ENCODE measurements around the gene SHISA6. TPM values are rescaled to one million over a fixed set of nuclear protein-coding genes. Genes with fewer than 3 reads are reported as not detected.
"Not testable (repeated sequence)": the region's sequence is repeated elsewhere in the genome, so short reads cannot be mapped to it uniquely, and the experiment has no call there.

SHISA6 gene
- total RNA-seq, 1 donor from 2014 or later: not detected

DNA sequence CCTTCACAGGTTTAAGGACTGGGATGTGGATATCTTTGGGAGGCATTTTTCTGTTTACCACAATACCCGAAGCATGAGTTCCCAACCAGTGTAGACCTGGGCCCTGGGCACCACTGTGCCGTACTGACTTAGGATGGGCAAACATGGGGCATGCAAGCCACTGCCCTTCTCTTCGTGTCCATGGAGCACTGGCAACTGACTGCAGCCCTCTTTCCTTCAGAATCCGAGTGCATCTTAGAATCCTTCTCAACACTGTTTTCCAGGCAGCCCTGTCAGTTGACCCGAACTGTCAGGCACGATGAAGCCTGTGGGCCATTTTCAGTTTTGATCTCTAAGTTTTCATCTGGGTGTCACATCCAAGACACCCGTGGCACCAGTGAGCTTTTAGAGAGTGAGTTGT is 59.2 kb downstream of the SHISA6 start:
- no peak overlapping the region for H3K9ac ChIP-seq (ENCODE audit: low read length)
- H3K4me3 ChIP-seq (ENCODE audit: insufficient read depth, low read depth, low read length): no peak overlapping the region
- H3K27ac Mint-ChIP-seq (ENCODE audit: unreplicated experiment): no peak overlapping the region
- H4K20me1 ChIP-seq (ENCODE audit: insufficient read depth, low read length): no peaks in the 10 kb centered on the region
- H3K4me2 ChIP-seq (ENCODE audit: low read length): no peak overlapping the region
- TF ChIP-seq CTCF (IDR thresholded peaks at IDR 0.05; ENCODE audit: insufficient read depth, low read depth, low read length): no peak
- TF ChIP-seq EZH2 (IDR thresholded peaks at IDR 0.05; ENCODE audit: insufficient read depth, low read length): no peak
- H3K9me3 Mint-ChIP-seq (ENCODE audit: unreplicated experiment): peaks cover 23% of the 10 kb centered on the region
- H3K36me3 ChIP-seq (ENCODE audit: insufficient read depth, low read length): no peaks in the 10 kb centered on the region
- no peak overlapping the region for H3K27ac ChIP-seq (ENCODE audit: low read depth, low read length)
- H3K9me3 ChIP-seq (ENCODE audit: insufficient read depth, low read depth, low read length): peaks cover 9% of the 10 kb centered on the region
- H3K4me1 Mint-ChIP-seq (ENCODE audit: low read depth, unreplicated experiment): no peaks in the 10 kb centered on the region
- H3K27me3 Mint-ChIP-seq (ENCODE audit: low read depth, unreplicated experiment): no peaks in the 10 kb centered on the region
- no peak for FAIRE-seq
- H3K79me2 ChIP-seq (ENCODE audit: insufficient read depth, low read length): no peaks in the 10 kb centered on the region
- H3K4me3 Mint-ChIP-seq (ENCODE audit: unreplicated experiment): no peak overlapping the region
- H3K4me1 ChIP-seq (ENCODE audit: insufficient read depth, low read length): no peaks in the 10 kb centered on the region
- no peak for DNase-seq (ENCODE audit: low read depth)
- H3K27me3 ChIP-seq (ENCODE audit: insufficient read depth, low read length): no peaks in the 10 kb centered on the region
- no peak overlapping the region for H2AFZ ChIP-seq (ENCODE audit: low read depth, low read length)
- H3K36me3 Mint-ChIP-seq (ENCODE audit: low read depth, unreplicated experiment): no peaks in the 10 kb centered on the region

- Histone ChIP-seq H3K36me3 (ENCODE audit: insufficient read depth, low read length) (no peaks in the 10 kb centered on the region), H3K4me1 (ENCODE audit: insufficient read depth, low read length) (no peaks in the 10 kb centered on the region), H4K20me1 (ENCODE audit: insufficient read depth, low read length) (no peaks in the 10 kb centered on the region), H3K27me3 (ENCODE audit: insufficient read depth, low read length) (no peaks in the 10 kb centered on the region), H3K79me2 (ENCODE audit: insufficient read depth, low read length) (no peaks in the 10 kb centered on the region), H2AFZ (ENCODE audit: low read depth, low read length) (no peak overlapping the region), H3K27ac (ENCODE audit: low read depth, low read length) (no peak overlapping the region), H3K4me3 (ENCODE audit: insufficient read depth, low read depth, low read length) (no peak overlapping the region), H3K4me2 (ENCODE audit: low read length) (no peak overlapping the region), H3K9ac (ENCODE audit: low read length) (no peak overlapping the region), H3K9me3 (ENCODE audit: insufficient read depth, low read depth, low read length) (peaks cover 9% of the 10 kb centered on the region)
- Mint-ChIP-seq H3K4me1 (ENCODE audit: low read depth, unreplicated experiment) (no peaks in the 10 kb centered on the region), H3K27me3 (ENCODE audit: low read depth, unreplicated experiment) (no peaks in the 10 kb centered on the region), H3K4me3 (ENCODE audit: unreplicated experiment) (no peak overlapping the region), H3K36me3 (ENCODE audit: low read depth, unreplicated experiment) (no peaks in the 10 kb centered on the region), H3K9me3 (ENCODE audit: unreplicated experiment) (peaks cover 21% of the 10 kb centered on the region), H3K27ac (ENCODE audit: unreplicated experiment) (no peak overlapping the region)
- FAIRE-seq (no peak), DNase-seq (ENCODE audit: low read depth) (no peak)
- TF ChIP-seq EZH2 (IDR thresholded peaks at IDR 0.05; ENCODE audit: insufficient read depth, low read length) (no peak), CTCF (IDR thresholded peaks at IDR 0.05; ENCODE audit: insufficient read depth, low read depth, low read length) (no peak)
These were observed 59.7 kb downstream of the SHISA6 start for GRCh38 chr17:11300738-11301137.

- not testable (repeated sequence) for H3K4me1 ChIP-seq (ENCODE audit: insufficient read depth, low read length); DNase-seq (ENCODE audit: low read depth); H3K9me3 ChIP-seq (ENCODE audit: insufficient read depth, low read depth, low read length); H3K36me3 Mint-ChIP-seq (ENCODE audit: low read depth, unreplicated experiment); H3K27me3 Mint-ChIP-seq (ENCODE audit: low read depth, unreplicated experiment); H3K79me2 ChIP-seq (ENCODE audit: insufficient read depth, low read length); FAIRE-seq; H4K20me1 ChIP-seq (ENCODE audit: insufficient read depth, low read length); H3K4me1 Mint-ChIP-seq (ENCODE audit: low read depth, unreplicated experiment); H3K4me3 ChIP-seq (ENCODE audit: insufficient read depth, low read depth, low read length); H2AFZ ChIP-seq (ENCODE audit: low read depth, low read length); H3K9ac ChIP-seq (ENCODE audit: low read length); H3K4me2 ChIP-seq (ENCODE audit: low read length); H3K27ac ChIP-seq (ENCODE audit: low read depth, low read length); H3K27me3 ChIP-seq (ENCODE audit: insufficient read depth, low read length); H3K4me3 Mint-ChIP-seq (ENCODE audit: unreplicated experiment); H3K36me3 ChIP-seq (ENCODE audit: insufficient read depth, low read length); H3K27ac Mint-ChIP-seq (ENCODE audit: unreplicated experiment)
- H3K9me3 Mint-ChIP-seq (ENCODE audit: unreplicated experiment): peaks cover 17% of the 10 kb centered on the region
These were observed 60.9 kb downstream of the SHISA6 start for GRCh38 chr17:11301874-11302273.

Data from astrocyte (in vitro differentiated cells and primary cell).